Activated CD4-positive, alpha-beta memory T cell treated with anti-CD3 and anti-CD28 coated beads, Interleukin-2, amount 10 ng/mL, durations not matched to agents 7 days and 5 days (primary cell): Measurements from ENCODE around the gene BAIAP2. TPM values are rescaled to one million over a fixed set of nuclear protein-coding genes. Genes with fewer than 3 reads are reported as not detected.

ENCODE experiments used
- CTCF ChIA-PET: fragments of 350-600 bp; sonication (Branson Sonifier 250); formaldehyde crosslinking; loops from one replicate; lab custom pipeline; 2021; ENCODE audit warnings: antibody characterized with exemption, inconsistent platforms; lab: Charles Lee
- POLR2A ChIA-PET: fragments of 350-600 bp; sonication (Branson Sonifier 250); formaldehyde crosslinking; loops from one replicate; lab custom pipeline; 2021; ENCODE audit warnings: antibody characterized with exemption; lab: Charles Lee
- DNase-seq: peaks from one replicate; pipeline ENCODE4 v3.0.0-alpha.2; 2020
- H3K27ac Mint-ChIP-seq: one replicate; pipeline ENCODE4 v1.8.0; 2021; ENCODE audit warnings: mild to moderate bottlenecking, mixed read lengths
- H3K27me3 Mint-ChIP-seq: one replicate; pipeline ENCODE4 v1.8.0; 2021; ENCODE audit warnings: mixed read lengths
- H3K36me3 Mint-ChIP-seq: one replicate; pipeline ENCODE4 v1.8.0; 2021; ENCODE audit warnings: low read depth, mixed read lengths
- H3K4me1 Mint-ChIP-seq: one replicate; pipeline ENCODE4 v1.8.0; 2021; ENCODE audit warnings: mixed read lengths
- H3K4me3 Mint-ChIP-seq: one replicate; pipeline ENCODE4 v1.8.0; 2021; ENCODE audit warnings: mild to moderate bottlenecking, mixed read lengths
- H3K9me3 Mint-ChIP-seq: one replicate; pipeline ENCODE4 v1.8.0; 2021; ENCODE audit warnings: mixed read lengths
- total RNA-seq, 2 experiments: library from RNA; stranded (reverse); gene quantifications; one replicate each; pipeline ENCODE4 v1.2.3, GENCODE V29; 2021

Gene BAIAP2
- total RNA-seq, 2 experiments from 2014 or later = 1.5 to 2.4 TPM

DNA sequence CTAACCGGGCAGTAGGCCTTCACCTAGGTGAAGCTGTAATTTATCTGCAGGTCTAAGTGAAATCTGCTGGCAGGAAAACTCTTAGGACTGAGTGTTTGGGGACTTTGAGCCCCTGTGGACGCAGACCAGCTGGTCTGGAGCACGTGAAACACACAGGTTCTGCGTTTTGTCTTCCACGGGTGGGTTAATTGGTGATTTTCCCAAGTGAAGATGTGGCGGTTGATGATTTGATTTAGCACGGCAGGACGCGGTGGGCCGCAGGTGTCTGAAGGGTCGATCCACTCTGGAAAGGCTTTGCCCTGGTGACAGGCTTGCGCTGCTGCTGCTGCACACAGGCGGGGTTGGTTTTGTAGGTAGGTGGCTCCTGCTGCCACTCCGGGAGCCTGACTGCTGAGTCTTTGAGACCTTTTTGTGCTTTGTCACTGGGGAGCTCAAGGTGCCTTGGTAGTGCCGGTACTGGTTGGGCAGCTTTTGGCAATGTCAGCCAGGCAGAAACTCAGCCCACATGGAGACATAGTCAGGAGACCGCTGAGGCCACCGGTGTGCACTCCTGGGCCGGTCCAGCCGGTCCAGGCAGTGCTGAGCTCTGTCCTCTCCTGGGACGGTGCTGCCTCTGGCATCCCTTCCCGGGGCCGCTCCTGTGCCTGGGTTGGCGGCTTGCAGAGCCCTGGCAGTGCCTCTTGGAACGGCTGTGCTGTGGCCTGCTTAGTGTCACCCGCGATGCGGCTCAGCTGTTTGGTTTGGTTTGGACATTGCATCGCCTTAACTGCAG, 2.3 kb downstream of the BAIAP2 start:
- Mint-ChIP-seq H3K27me3 (peaks cover 42% of the 10 kb centered on the region), H3K27ac (no peak overlapping the region), H3K36me3 (no peaks in the 10 kb centered on the region), H3K4me3 (no peak overlapping the region), H3K9me3 (no peaks in the 10 kb centered on the region), H3K4me1 (peaks cover 13% of the 10 kb centered on the region)
- CTCF ChIA-PET = interaction anchor here (0.9 to 2.0 kb wide), 2 partner anchors 13 to 18 kb away, joined by 4 to 10 read pairs; no protein-coding TSS in a partner anchor
- no peak for DNase-seq
- POLR2A ChIA-PET = interaction anchor here (1.1 kb wide), 1 partner anchor 13 kb away, joined by 3 read pairs; no protein-coding TSS in a partner anchor

DNA sequence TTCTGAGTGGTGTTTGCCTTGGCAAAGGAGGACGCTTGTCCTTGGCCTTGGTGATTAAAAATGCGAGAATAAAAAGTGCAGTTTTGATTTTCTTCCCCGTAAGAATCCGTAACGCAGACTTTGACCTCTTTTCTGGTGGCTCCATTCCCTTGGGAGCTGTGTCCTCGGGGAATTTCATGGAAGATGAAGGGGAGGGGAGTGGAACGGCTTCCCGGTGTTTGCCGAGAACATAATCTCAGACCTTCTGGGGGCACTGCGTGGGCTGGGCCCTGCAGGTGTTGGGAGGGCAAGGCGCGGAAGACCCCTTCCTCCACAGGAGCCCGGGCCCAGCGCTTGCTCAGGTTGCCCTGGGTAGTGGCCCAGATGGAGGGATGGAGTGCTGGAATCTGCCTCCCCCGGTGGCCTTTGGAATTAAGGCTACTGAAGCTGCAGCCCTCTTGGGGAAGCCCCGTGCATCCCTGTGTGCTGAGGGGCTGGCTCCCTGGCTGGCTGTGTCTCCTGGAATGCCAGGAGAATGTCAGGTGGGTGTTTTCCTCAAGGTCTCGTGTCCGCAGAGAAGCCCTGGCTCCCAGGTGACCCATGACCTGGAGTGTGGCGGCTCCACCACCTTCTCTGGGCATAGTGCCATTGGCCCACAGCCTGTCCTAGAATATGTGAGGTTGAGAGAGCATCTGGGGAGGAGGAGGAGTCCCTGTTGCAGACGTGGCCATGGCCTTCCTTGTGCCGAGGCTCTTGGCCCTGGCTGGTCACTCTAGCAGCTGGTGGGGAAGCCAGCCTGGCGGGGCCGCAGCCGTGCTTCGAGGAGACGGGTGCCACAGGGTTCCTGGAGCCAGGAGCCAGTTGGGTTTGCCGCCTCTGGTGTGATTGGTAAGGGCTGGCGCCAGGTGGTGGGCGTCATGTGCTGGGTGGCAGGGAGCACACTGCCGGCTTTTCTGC, 3.1 kb downstream of the BAIAP2 start:
- Mint-ChIP-seq H3K27me3 (peaks cover 37% of the 10 kb centered on the region), H3K27ac (no peak overlapping the region), H3K4me1 (peaks cover 13% of the 10 kb centered on the region), H3K9me3 (no peaks in the 10 kb centered on the region), H3K4me3 (no peak overlapping the region), H3K36me3 (no peaks in the 10 kb centered on the region)
- CTCF ChIA-PET = interaction anchor here (2.0 kb wide), 1 partner anchor 14 kb away, joined by 10 read pairs; no protein-coding TSS in a partner anchor
- POLR2A ChIA-PET = interaction anchor here (1.1 kb wide), 1 partner anchor 14 kb away, joined by 3 read pairs; no protein-coding TSS in a partner anchor
- DNase-seq = no peak

- no peak for DNase-seq
- peaks cover 9% of the 10 kb centered on the region for H3K4me1 Mint-ChIP-seq
- H3K4me3 Mint-ChIP-seq = no peak overlapping the region
- no peaks in the 10 kb centered on the region for H3K36me3 Mint-ChIP-seq
- peaks cover 27% of the 10 kb centered on the region for H3K27me3 Mint-ChIP-seq
- ChIA-PET POLR2A (no interaction called here), CTCF (no interaction called here)
- H3K27ac Mint-ChIP-seq = no peak overlapping the region
- no peaks in the 10 kb centered on the region for H3K9me3 Mint-ChIP-seq
Observed at GRCh38 chr17:81039096-81039495, 4.1 kb downstream of the BAIAP2 start.

DNA sequence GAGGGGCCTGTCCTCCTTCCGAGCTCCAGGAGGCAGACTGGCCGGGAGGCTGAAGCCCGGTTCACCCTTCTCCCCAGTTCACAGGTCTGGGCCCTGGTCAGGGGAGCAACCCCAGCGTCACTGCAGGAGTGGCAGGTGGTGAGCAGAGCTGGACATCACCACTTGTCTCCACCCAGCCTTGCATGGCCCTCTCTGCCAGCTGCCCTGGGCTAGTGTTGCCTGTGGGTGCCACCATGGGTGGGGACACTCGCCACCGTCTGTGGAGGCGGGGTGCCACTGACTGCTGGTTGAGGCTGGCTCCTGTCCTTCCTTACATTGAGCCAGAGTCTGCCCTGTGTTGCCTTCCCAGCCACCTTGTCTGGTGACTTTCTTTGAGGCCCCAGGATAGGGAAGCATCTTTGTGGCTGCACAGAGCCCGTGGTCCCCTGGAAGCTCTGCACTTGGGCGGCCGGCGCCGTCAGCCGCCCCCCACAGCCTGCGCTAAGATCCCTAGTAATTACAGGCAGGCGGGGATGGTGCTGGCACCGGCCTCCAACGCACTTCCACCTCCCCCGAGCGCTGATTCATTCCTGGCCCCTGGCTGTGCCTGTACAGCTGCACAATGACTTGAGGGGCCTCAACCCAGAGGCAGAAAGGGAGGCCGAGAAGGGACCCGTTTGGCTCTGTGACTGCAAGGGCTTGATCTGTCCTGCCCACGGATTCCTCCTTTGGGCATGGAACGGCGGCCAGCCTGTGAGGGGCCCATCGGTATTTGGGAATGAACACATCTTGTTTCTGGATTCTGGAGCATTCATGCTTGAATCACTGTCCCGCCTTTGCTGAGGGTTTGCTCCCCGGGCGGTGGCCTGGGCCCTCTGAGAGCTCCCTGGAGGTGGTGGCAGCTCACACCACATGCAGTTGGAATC, 5.2 kb downstream of the BAIAP2 start:
- Mint-ChIP-seq H3K36me3 (no peaks in the 10 kb centered on the region), H3K4me3 (no peak overlapping the region), H3K27me3 (peaks cover 23% of the 10 kb centered on the region), H3K9me3 (no peaks in the 10 kb centered on the region), H3K27ac (no peak overlapping the region), H3K4me1 (peaks cover 6% of the 10 kb centered on the region)
- DNase-seq = no peak
- ChIA-PET POLR2A (no interaction called here), CTCF (no interaction called here)

GRCh38 chr17:81040791-81041337, 5.9 kb downstream of the BAIAP2 start:
- CTCF ChIA-PET = no interaction called here
- H3K36me3 Mint-ChIP-seq = no peaks in the 10 kb centered on the region
- DNase-seq = no peak
- H3K4me3 Mint-ChIP-seq = no peak overlapping the region
- POLR2A ChIA-PET = no interaction called here
- H3K27ac Mint-ChIP-seq = no peak overlapping the region
- H3K9me3 Mint-ChIP-seq = no peaks in the 10 kb centered on the region
- peaks cover 3% of the 10 kb centered on the region for H3K4me1 Mint-ChIP-seq
- H3K27me3 Mint-ChIP-seq = peaks cover 20% of the 10 kb centered on the region

DNA sequence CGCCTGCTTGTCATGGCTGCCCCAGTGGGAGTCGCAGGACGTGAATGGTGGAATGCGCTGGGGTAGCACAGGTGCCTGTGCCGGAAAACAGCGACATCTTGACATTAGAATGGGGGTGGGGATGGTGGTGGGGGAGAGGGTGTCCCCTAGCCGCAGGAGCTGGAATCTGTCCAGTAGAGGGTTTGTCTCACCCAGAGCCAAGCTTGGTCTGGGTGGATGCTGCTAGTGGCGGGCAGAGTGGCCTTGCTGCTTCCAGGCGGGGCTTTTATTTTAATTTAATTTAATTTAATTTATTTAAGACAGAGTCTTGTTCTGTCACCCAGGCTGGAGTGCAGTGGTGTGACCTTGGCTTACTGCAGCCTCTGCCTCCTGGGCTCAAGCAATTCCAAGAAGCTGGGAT, 7.7 kb downstream of the BAIAP2 start:
- peaks cover 5% of the 10 kb centered on the region for H3K27me3 Mint-ChIP-seq
- H3K4me3 Mint-ChIP-seq = no peak overlapping the region
- H3K27ac Mint-ChIP-seq = no peak overlapping the region
- ChIA-PET CTCF (interaction anchor here (0.8 kb wide), 1 partner anchor 465 kb away, joined by 5 read pairs; no protein-coding TSS in a partner anchor), POLR2A (no interaction called here)
- H3K9me3 Mint-ChIP-seq = no peaks in the 10 kb centered on the region
- DNase-seq = no peak
- H3K36me3 Mint-ChIP-seq = no peaks in the 10 kb centered on the region
- H3K4me1 Mint-ChIP-seq = no peaks in the 10 kb centered on the region

DNA sequence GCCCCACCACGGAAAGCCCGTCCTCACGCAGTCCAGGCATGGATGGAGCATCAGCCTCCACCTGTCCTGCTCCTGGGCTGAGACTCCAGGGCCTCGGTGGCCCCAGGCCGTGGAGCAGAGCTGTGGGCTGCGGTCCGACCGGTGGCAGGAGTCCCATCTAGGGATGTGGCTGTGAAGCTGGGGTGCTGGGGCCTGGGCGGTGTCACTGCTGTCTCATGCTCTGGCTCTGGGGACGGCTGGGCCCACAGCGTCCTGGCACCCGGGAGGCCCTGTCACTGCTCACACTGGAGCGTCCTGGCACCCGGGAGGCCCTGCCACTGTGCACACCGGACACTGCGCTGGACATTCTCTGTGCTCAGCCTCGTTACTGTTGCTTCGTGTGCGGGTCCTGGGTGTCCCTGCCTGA, 8.4 kb downstream of the BAIAP2 start:
- H3K9me3 Mint-ChIP-seq = no peaks in the 10 kb centered on the region
- no peak overlapping the region for H3K27ac Mint-ChIP-seq
- H3K36me3 Mint-ChIP-seq = no peaks in the 10 kb centered on the region
- ChIA-PET CTCF (no interaction called here), POLR2A (no interaction called here)
- no peak for DNase-seq
- H3K27me3 Mint-ChIP-seq = no peaks in the 10 kb centered on the region
- H3K4me3 Mint-ChIP-seq = no peak overlapping the region
- H3K4me1 Mint-ChIP-seq = no peaks in the 10 kb centered on the region

- ChIA-PET CTCF (no interaction called here), POLR2A (no interaction called here)
- Mint-ChIP-seq H3K9me3 (no peaks in the 10 kb centered on the region), H3K27me3 (no peaks in the 10 kb centered on the region), H3K27ac (no peak overlapping the region), H3K36me3 (no peaks in the 10 kb centered on the region), H3K4me1 (no peaks in the 10 kb centered on the region), H3K4me3 (no peak overlapping the region)
- DNase-seq = no peak
Observed at GRCh38 chr17:81043725-81044427, 8.9 kb downstream of the BAIAP2 start.

- H3K4me1 Mint-ChIP-seq = peaks cover 5% of the 10 kb centered on the region
- POLR2A ChIA-PET = no interaction called here
- no peaks in the 10 kb centered on the region for H3K9me3 Mint-ChIP-seq
- H3K36me3 Mint-ChIP-seq = no peaks in the 10 kb centered on the region
- DNase-seq = no peak
- no peak overlapping the region for H3K4me3 Mint-ChIP-seq
- CTCF ChIA-PET = no interaction called here
- H3K27ac Mint-ChIP-seq = no peak overlapping the region
- no peaks in the 10 kb centered on the region for H3K27me3 Mint-ChIP-seq
Observed at GRCh38 chr17:81044428-81044763, 9.4 kb downstream of the BAIAP2 start.

- ChIA-PET CTCF (no interaction called here), POLR2A (no interaction called here)
- no peak overlapping the region for H3K27ac Mint-ChIP-seq
- H3K9me3 Mint-ChIP-seq = no peaks in the 10 kb centered on the region
- no peak for DNase-seq
- peaks cover 7% of the 10 kb centered on the region for H3K4me1 Mint-ChIP-seq
- H3K27me3 Mint-ChIP-seq = no peaks in the 10 kb centered on the region
- H3K36me3 Mint-ChIP-seq = no peaks in the 10 kb centered on the region
- H3K4me3 Mint-ChIP-seq = no peak overlapping the region
Observed at GRCh38 chr17:81044764-81045589, 10.0 kb downstream of the BAIAP2 start.

GRCh38 chr17:81045590-81046095, 10.7 kb downstream of the BAIAP2 start:
- Mint-ChIP-seq H3K4me1 (peaks cover 7% of the 10 kb centered on the region), H3K36me3 (no peaks in the 10 kb centered on the region), H3K27ac (no peak overlapping the region), H3K27me3 (no peaks in the 10 kb centered on the region), H3K4me3 (no peak overlapping the region), H3K9me3 (no peaks in the 10 kb centered on the region)
- DNase-seq = no peak
- ChIA-PET CTCF (no interaction called here), POLR2A (no interaction called here)
